Measurements from ENCODE around the gene AKAP8L. TPM values are rescaled to one million over a fixed set of nuclear protein-coding genes. Genes with fewer than 3 reads are reported as not detected.

Gene AKAP8L
- total RNA-seq, 1 donor from 2014 or later: 133 TPM

GRCh38 chr19:15449620-15450527 lies 31.1 kb upstream of the AKAP8L start, which contains the start of gene WIZ:
WIZ (minus strand) TSS chr19:15449956; CDS start chr19:15448307, 1,649 bp downstream.
- peak; percentile 89 for DNase-seq (ENCODE audit: low spot score)

GRCh38 chr19:15448778-15449619 lies 30.2 kb upstream of the AKAP8L start:
- DNase-seq (ENCODE audit: low spot score): no peak

GRCh38 chr19:15448044-15448777 lies 29.4 kb upstream of the AKAP8L start:
- no peak for DNase-seq (ENCODE audit: low spot score)

GRCh38 chr19:15447057-15447456 lies 28.3 kb upstream of the AKAP8L start:
- DNase-seq (ENCODE audit: low spot score): no peak

GRCh38 chr19:15445807-15446376 lies 27.1 kb upstream of the AKAP8L start:
- no peak for DNase-seq (ENCODE audit: low spot score)

- no peak for DNase-seq (ENCODE audit: low spot score)
Observed at GRCh38 chr19:15445227-15445605, 26.4 kb upstream of the AKAP8L start.

GRCh38 chr19:15444505-15445226 lies 25.9 kb upstream of the AKAP8L start:
- no peak for DNase-seq (ENCODE audit: low spot score)

GRCh38 chr19:15443838-15444237 lies 25.1 kb upstream of the AKAP8L start:
- DNase-seq (ENCODE audit: low spot score): no peak

GRCh38 chr19:15443325-15443724 lies 24.5 kb upstream of the AKAP8L start:
- DNase-seq (ENCODE audit: low spot score): no peak

GRCh38 chr19:15442142-15442920 lies 23.5 kb upstream of the AKAP8L start:
- no peak for DNase-seq (ENCODE audit: low spot score)

- no peak for DNase-seq (ENCODE audit: low spot score)
Observed at GRCh38 chr19:15441317-15441716, 22.5 kb upstream of the AKAP8L start.

GRCh38 chr19:15439821-15440641 lies 21.2 kb upstream of the AKAP8L start:
- no peak for DNase-seq (ENCODE audit: low spot score)

GRCh38 chr19:15439078-15439799 lies 20.5 kb upstream of the AKAP8L start:
- no peak for DNase-seq (ENCODE audit: low spot score)

GRCh38 chr19:15438577-15438976 lies 19.8 kb upstream of the AKAP8L start:
- DNase-seq (ENCODE audit: low spot score): no peak

GRCh38 chr19:15438124-15438496 lies 19.3 kb upstream of the AKAP8L start:
- no peak for DNase-seq (ENCODE audit: low spot score)

- no peak for DNase-seq (ENCODE audit: low spot score)
Observed at GRCh38 chr19:15437355-15438123, 18.8 kb upstream of the AKAP8L start.

GRCh38 chr19:15436826-15437110 lies 18.0 kb upstream of the AKAP8L start:
- no peak for DNase-seq (ENCODE audit: low spot score)
